Activated T-cell treated with anti-CD3 and anti-CD28 coated beads, Interleukin-2, amount 50 U/mL, for 24 hours (primary cell): ENCODE measurements around the gene EMCN.

Experiments
- DNase-seq: peaks from one replicate; pipeline ENCODE4 v3.0.0-alpha.2; 2020
- H3K27ac Mint-ChIP-seq: 2 replicates; pipeline ENCODE4 v1.8.0; 2020; ENCODE audit warnings: mild to moderate bottlenecking, mixed read lengths
- H3K27me3 Mint-ChIP-seq: 2 replicates; pipeline ENCODE4 v1.8.0; 2020; ENCODE audit warnings: mixed read lengths
- H3K36me3 Mint-ChIP-seq: 2 replicates; pipeline ENCODE4 v1.8.0; 2020; ENCODE audit warnings: low read depth, mixed read lengths
- H3K4me1 Mint-ChIP-seq: 2 replicates; pipeline ENCODE4 v1.8.0; 2020; ENCODE audit warnings: low read depth, mixed read lengths
- H3K4me3 Mint-ChIP-seq: 2 replicates; pipeline ENCODE4 v1.8.0; 2020; ENCODE audit warnings: mild to moderate bottlenecking, moderate library complexity, mixed read lengths
- H3K9me3 Mint-ChIP-seq: 2 replicates; pipeline ENCODE4 v1.8.0; 2020; ENCODE audit warnings: mixed read lengths

EMCN gene

DNA sequence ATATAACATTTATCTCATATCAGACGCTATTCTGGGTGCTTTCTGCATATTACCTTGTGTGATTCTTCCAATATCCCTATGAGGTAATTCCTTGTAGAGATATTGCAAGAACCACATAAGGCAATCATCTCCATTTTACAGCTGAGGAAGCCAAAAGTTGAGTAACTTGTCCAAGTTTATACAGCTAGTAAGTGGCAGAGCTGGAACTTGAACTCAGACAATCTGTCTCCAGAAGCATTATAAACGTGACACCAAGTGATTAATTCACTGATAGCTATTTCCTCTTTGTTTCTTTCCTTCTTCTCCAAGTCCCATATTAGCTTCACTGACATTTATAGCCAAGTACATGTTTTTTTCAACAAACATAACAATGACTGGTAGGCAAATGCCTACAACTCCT lies 7.3 kb downstream of the EMCN start:
- Mint-ChIP-seq H3K9me3 (no peaks in the 10 kb centered on the region), H3K27ac (no peak overlapping the region), H3K4me1 (no peaks in the 10 kb centered on the region), H3K27me3 (peaks cover 15% of the 10 kb centered on the region), H3K36me3 (no peaks in the 10 kb centered on the region), H3K4me3 (no peak overlapping the region)
- DNase-seq = no peak

DNA sequence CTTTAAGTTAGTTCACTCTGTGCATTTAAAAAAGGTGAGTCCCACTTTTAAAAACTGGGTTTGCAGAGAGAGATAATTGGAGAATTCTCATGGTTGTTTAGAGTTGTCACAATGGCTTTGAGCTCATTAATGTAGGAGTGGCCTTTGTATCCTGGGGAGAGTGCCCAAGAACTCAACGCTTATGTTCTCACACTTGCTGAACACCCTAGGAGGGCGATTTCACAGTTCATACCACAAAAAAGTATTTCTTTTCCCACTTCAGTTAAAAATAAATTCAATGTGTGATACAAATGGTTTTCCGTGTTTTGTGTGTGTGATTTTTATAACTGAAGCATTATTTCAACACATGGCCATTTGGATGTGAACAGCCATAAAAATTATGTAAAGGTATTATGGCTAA lies 8.4 kb downstream of the EMCN start:
- H3K4me3 Mint-ChIP-seq = no peak overlapping the region

DNA sequence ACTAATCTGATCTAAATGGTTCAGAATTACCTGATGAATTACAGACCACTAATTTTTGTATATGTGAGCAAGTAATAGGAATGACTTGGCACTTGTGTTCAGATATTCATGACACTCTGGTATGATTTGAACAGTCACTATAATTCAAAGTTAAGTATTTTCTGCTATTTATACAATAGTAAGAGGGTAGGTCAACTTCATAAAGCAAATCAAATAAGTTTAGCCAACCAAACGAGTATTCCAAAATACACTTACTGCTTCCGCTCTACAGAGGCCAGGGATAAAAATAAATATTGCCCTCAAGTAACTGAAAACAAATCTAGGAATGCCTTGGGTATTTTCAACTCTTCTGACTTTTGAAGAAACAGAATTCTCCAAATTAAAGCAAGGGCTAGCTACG lies 9.1 kb downstream of the EMCN start:
- H3K4me1 Mint-ChIP-seq = no peaks in the 10 kb centered on the region
- no peak overlapping the region for H3K27ac Mint-ChIP-seq
- no peak for DNase-seq
- no peak overlapping the region for H3K4me3 Mint-ChIP-seq
- no peaks in the 10 kb centered on the region for H3K36me3 Mint-ChIP-seq
- H3K27me3 Mint-ChIP-seq = peaks cover 8% of the 10 kb centered on the region
- H3K9me3 Mint-ChIP-seq = no peaks in the 10 kb centered on the region

More for the DNA sequence above, 8.4 kb downstream of the EMCN start:
- no peak for DNase-seq
- H3K36me3 Mint-ChIP-seq = no peaks in the 10 kb centered on the region
- H3K27me3 Mint-ChIP-seq = peaks cover 14% of the 10 kb centered on the region
- no peaks in the 10 kb centered on the region for H3K4me1 Mint-ChIP-seq
- H3K9me3 Mint-ChIP-seq = no peaks in the 10 kb centered on the region
- H3K27ac Mint-ChIP-seq = no peak overlapping the region

DNA sequence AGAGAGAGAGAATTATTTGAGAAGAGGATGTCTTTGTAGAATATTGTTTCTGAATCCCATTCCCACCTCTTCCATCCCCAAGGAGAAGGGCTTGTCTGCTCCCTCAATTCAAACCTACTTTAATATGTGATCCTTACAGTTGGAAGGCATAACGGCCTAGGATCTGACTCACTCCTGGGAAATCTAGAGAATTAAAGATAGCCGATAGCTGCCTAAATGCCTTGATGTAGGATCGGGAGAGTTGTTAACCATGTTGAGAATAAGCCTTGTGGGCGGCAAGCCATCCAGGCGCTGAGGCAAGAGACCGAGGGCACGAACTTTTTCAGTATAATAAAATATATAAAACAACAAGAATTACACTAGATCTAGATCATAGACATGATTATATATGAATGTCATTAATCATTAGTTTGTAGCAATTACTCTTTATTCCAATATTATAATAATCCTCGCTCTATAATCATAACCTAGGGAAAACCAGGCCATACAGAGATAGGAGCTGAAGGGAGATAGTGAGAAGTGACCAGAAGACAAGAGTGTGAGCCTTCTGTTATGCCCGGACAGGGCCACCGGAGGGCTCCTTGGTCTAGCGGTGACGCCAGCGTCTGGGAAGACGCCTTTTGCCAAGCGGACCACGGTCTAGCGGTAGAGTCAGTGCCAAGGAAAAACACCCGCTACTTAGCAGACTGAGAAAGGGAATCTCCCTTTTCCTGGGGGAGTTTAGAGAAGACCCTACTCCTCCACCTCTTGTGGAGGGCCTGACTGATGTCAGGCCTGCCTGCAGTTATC lies 13.5 kb downstream of the EMCN start:
- no peaks in the 10 kb centered on the region for H3K4me1 Mint-ChIP-seq
- H3K27me3 Mint-ChIP-seq = no peaks in the 10 kb centered on the region
- no peak for DNase-seq
- no peaks in the 10 kb centered on the region for H3K9me3 Mint-ChIP-seq
- no peak overlapping the region for H3K4me3 Mint-ChIP-seq
- H3K27ac Mint-ChIP-seq = no peak overlapping the region
- no peaks in the 10 kb centered on the region for H3K36me3 Mint-ChIP-seq

DNA sequence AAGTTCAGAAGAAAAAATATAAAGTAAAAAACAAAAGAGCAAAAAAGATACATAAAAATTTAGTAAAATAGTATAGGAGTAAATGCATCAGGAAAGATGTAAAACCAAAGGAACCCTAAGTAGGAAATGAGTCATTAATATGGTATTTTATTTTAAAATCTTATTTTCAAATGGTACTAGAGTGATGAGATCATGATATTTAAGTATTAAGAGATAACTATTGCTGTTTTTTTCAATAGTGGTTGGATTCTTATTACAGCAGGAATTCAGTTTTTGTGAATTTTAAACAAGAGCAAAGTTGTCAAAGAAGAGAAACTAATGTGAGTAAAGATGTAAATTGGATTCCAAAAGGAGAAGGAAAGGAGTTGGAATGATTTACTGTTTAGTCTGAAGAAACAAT lies 20.0 kb downstream of the EMCN start:
- Mint-ChIP-seq H3K4me1 (no peaks in the 10 kb centered on the region), H3K9me3 (no peaks in the 10 kb centered on the region)

DNA sequence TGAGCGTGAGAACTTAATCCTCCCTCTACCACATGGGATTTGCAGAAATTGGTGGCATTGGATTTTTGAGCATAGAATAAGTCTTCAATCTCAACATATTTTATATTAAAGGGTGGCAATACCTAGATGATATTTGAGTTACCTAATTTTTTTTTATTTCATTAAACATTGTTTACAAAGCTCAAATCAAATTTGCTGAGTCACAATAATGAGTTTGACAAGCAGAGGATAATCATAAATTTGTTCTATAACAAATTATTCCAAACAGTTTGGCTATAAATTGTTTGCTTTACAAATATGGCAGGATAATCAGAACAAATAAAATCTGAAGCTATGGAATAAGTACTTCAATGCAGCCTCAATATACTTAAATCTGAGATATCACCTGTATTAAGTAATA lies 22.7 kb downstream of the EMCN start:
- Mint-ChIP-seq H3K4me3 (no peak overlapping the region), H3K4me1 (no peaks in the 10 kb centered on the region), H3K9me3 (peaks cover 12% of the 10 kb centered on the region), H3K27ac (no peak overlapping the region), H3K36me3 (no peaks in the 10 kb centered on the region), H3K27me3 (no peaks in the 10 kb centered on the region)
- DNase-seq = no peak

More for the DNA sequence above, 20.0 kb downstream of the EMCN start:
- no peak overlapping the region for H3K4me3 Mint-ChIP-seq
- H3K27ac Mint-ChIP-seq = no peak overlapping the region
- no peaks in the 10 kb centered on the region for H3K27me3 Mint-ChIP-seq
- no peak for DNase-seq
- H3K36me3 Mint-ChIP-seq = no peaks in the 10 kb centered on the region

DNA sequence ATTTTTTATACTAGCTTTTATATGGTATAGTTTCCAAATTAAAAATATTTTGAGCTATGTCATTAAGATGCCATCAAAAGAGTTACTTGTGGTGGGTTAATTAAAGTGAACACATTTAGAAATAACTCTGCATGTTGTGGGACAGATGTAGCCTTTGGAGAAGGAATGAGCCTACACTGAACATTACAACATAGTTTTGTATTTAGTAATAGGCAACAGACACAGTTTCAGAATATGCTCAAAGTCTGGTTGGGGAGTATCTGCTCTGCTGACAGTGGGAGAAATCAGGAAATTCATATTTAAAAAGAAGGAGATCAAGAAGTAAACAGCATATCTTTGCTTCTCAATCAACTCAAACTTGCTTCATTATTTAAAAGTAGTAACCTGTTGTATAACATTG lies 23.7 kb downstream of the EMCN start:
- H3K27ac Mint-ChIP-seq = no peak overlapping the region
- no peaks in the 10 kb centered on the region for H3K4me1 Mint-ChIP-seq
- peaks cover 12% of the 10 kb centered on the region for H3K9me3 Mint-ChIP-seq
- no peaks in the 10 kb centered on the region for H3K27me3 Mint-ChIP-seq
- no peak overlapping the region for H3K4me3 Mint-ChIP-seq
- no peak for DNase-seq
- H3K36me3 Mint-ChIP-seq = no peaks in the 10 kb centered on the region

DNA sequence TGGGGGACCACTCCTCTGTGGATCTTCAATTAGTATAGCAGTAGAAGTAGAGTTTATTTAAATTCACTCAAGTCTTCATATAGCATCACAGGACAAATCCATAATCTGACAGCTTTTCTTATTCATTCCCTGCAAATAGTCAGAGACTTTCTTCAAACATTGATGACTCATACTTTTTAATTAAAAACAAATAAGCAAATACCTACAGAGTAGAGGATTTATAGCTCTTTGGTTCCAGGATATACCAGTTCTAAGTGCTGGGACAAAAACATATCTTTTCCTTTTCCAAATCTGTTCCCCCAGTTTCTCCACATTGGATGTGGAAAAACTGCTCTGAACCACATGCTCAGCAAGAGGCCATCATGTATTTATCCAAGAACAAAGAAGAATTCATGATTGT lies 24.1 kb downstream of the EMCN start:
- Mint-ChIP-seq H3K27ac (no peak overlapping the region), H3K9me3 (peaks cover 12% of the 10 kb centered on the region), H3K4me1 (no peaks in the 10 kb centered on the region), H3K27me3 (no peaks in the 10 kb centered on the region), H3K4me3 (no peak overlapping the region), H3K36me3 (no peaks in the 10 kb centered on the region)
- no peak for DNase-seq

DNA sequence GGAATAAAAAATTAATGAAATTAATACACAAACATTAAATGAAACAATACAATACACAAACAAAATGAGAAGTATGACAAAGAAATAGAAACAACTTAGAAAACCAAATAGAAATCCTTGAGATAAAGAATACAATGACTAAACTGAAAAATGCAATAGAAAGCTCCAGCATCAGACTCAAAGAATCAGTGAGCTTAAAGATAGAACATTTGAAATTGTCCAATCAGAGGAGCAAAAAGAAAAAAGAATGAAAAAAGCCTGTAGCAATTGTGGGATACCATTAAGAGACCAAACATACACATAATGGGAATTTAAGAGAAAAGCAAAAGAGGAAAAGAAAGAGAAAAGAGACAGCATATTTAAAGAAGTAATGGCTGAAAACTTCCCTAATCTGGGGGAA lies 25.7 kb downstream of the EMCN start:
- DNase-seq = no peak
- Mint-ChIP-seq H3K4me3 (no peak overlapping the region), H3K9me3 (peaks cover 12% of the 10 kb centered on the region), H3K27me3 (no peaks in the 10 kb centered on the region), H3K36me3 (no peaks in the 10 kb centered on the region), H3K4me1 (no peaks in the 10 kb centered on the region), H3K27ac (no peak overlapping the region)

DNA sequence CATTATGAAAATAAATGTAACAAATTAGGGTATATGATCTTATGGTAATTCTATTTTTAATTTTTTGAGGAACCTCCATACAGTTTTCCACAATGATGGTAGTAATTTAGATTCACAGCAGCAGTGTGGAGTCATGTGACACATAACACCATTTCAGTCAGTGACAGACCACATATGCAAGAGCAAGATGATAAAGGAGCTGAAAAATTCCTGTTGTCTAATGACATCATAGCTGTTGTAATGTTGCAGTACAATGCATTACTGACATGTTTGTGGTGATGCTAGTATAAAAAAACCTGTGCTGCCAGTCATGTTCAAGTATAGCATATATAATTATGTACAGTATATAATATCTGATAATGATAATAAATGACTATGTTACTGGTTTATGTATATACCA lies 28.5 kb downstream of the EMCN start:
- H3K4me3 Mint-ChIP-seq = no peak overlapping the region

DNA sequence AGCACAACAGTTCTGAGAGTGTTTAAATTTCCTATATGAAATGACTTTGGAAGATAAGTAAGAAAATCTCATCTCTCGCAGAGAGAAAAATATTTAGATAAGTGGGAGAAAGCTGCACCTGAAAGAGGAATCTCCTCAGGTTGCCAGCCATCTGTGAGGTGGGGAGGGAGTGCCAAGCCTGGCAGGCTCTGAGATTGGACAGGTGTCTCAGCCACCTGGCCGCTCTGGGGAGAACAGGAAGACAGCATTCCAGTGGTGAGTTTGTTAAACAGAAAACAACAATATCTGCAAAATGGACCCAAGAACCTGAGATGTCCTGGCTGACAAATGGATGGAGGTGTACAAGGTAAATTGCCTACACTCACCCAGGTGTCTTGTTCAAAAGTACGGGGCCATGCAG lies 31.3 kb downstream of the EMCN start:
- H3K9me3 Mint-ChIP-seq = peaks cover 4% of the 10 kb centered on the region
- no peaks in the 10 kb centered on the region for H3K27me3 Mint-ChIP-seq
- DNase-seq = no peak
- no peak overlapping the region for H3K4me3 Mint-ChIP-seq
- H3K4me1 Mint-ChIP-seq = no peaks in the 10 kb centered on the region
- no peaks in the 10 kb centered on the region for H3K36me3 Mint-ChIP-seq
- H3K27ac Mint-ChIP-seq = no peak overlapping the region

More for the DNA sequence above, 28.5 kb downstream of the EMCN start:
- Mint-ChIP-seq H3K27ac (no peak overlapping the region), H3K36me3 (no peaks in the 10 kb centered on the region), H3K9me3 (peaks cover 12% of the 10 kb centered on the region), H3K27me3 (no peaks in the 10 kb centered on the region), H3K4me1 (no peaks in the 10 kb centered on the region)
- no peak for DNase-seq

DNA sequence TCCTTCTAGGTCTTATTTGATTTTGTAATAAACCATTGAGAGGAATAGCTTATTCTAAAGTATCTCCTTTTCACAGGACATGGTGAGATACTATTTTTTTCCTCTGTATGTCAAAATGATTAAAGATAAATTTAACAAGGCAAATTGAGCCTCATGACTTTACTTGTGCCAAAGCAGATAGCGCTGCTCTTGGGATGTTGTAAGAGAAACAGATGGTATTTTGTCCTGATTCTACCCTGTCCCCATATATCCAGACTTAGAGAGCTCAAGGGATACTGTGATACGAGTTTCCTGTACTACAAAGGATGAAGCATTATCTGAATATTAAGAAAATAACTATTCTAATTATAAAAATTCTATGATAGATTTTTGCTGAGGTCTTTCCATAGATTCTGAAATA lies 34.0 kb downstream of the EMCN start:
- no peak overlapping the region for H3K27ac Mint-ChIP-seq
- H3K4me3 Mint-ChIP-seq = no peak overlapping the region
- no peaks in the 10 kb centered on the region for H3K9me3 Mint-ChIP-seq
- H3K27me3 Mint-ChIP-seq = no peaks in the 10 kb centered on the region
- no peak for DNase-seq
- no peaks in the 10 kb centered on the region for H3K4me1 Mint-ChIP-seq
- H3K36me3 Mint-ChIP-seq = no peaks in the 10 kb centered on the region

DNA sequence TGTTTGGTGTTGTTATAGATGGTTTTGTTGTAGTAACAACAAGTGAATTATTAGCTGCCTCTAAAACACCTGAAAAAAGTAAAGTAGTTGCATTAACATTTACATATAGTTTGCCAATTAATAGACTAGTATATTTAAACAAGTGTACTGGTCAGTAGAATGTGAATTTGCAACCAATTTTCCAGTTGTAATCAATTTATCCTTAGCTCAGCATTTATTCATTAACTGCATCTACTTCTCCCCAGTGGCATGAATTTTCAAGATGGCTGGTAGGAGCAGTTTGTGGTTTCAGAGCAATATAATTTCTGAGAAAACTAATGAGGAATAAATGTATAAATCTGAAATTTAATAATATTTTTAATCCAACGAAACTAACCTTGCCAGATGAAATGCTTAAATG lies 37.9 kb downstream of the EMCN start:
- no peaks in the 10 kb centered on the region for H3K36me3 Mint-ChIP-seq
- no peaks in the 10 kb centered on the region for H3K9me3 Mint-ChIP-seq
- no peaks in the 10 kb centered on the region for H3K27me3 Mint-ChIP-seq
- H3K4me3 Mint-ChIP-seq = no peak overlapping the region
- H3K27ac Mint-ChIP-seq = no peak overlapping the region
- no peak for DNase-seq
- no peaks in the 10 kb centered on the region for H3K4me1 Mint-ChIP-seq

DNA sequence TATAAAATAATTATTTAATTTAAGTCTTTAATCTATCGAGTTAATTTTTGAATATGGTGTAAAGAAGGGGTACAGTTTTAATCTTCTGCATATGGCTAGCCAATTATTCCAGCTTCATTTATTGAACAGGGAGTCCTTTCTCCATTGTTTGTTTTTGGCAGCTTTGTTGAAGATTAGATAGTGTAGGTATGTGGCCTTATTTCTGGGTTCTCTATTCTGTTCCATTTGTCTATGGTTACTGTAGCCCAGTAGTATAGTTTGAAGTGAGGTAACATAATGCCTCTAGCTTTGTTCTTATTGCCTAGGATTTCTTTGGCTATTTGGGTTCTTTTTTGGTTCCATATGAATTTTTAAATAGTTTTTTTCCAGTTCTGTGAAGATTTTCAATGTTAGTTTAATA lies 48.3 kb downstream of the EMCN start:
- Mint-ChIP-seq H3K4me3 (no peak overlapping the region), H3K4me1 (no peaks in the 10 kb centered on the region), H3K27me3 (no peaks in the 10 kb centered on the region), H3K36me3 (no peaks in the 10 kb centered on the region), H3K27ac (no peak overlapping the region), H3K9me3 (no peaks in the 10 kb centered on the region)
- DNase-seq = no peak

DNA sequence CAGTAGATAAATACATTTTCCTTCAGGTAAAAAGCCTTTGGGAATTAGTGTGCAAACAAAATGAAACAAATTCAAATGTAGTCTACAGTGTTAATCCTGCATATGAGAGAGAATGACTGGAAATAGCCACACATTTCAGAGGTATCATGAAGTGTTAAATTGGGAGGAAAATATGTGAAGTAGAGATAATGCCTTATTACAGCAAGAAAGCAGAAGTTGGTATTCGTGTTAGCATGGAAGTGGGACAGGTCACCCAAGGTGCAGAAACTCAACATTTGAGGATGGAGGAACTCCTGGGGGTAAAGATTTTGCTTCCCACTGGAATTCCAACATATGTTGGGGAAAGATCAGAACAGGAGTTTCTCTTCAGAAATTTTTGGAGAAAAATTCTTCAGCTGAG lies 51.3 kb downstream of the EMCN start:
- no peaks in the 10 kb centered on the region for H3K27me3 Mint-ChIP-seq
- no peak overlapping the region for H3K4me3 Mint-ChIP-seq
- H3K27ac Mint-ChIP-seq = no peak overlapping the region

More for the DNA sequence above, 51.3 kb downstream of the EMCN start:
- Mint-ChIP-seq H3K4me1 (no peaks in the 10 kb centered on the region), H3K9me3 (no peaks in the 10 kb centered on the region), H3K36me3 (no peaks in the 10 kb centered on the region)
- DNase-seq = no peak
